ENCODE data around the gene PAGE3. TPM values are rescaled to one million over a fixed set of nuclear protein-coding genes. Genes with fewer than 3 reads are reported as not detected.

PAGE3 gene, protein sequence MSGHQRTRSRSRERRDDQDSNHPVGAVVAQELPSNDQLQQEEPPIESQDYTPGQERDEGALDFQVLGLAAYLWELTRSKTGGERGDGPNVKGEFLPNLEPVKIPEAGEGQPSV
- not detected in 2 replicates for total RNA-seq (2014; rRNA removed; shearing (Covaris generic))

DNA sequence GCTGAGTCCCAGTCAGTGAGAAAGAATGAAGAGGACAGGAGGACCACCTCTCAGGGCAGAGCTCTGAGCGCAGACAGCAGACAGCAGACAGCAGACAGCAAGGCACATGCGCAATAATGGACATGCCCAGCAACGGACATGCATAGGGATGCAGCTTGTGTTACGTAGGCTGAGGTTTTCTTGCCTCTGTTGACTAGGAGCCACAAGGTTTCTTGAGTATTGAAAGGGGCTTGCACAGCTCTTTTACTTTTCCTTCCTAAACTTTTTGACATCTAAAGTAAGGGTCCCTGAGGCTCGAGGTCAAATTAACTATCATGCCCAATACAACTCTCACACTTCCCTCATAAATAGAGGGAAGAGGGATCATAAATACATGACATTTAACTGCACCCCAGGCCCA, at the start of gene PAGE3:
Gene PAGE3, minus strand, starts transcription at position 101 of the 400 bp plus-strand sequence. CDS start 1,013 bp downstream, outside the sequence.
- DNase-seq (ENCODE audit: low spot score) = no peak
- in situ Hi-C loops (cut with HindIII; ENCODE audit: low sequenced_read_pairs) = no loop called here

DNA sequence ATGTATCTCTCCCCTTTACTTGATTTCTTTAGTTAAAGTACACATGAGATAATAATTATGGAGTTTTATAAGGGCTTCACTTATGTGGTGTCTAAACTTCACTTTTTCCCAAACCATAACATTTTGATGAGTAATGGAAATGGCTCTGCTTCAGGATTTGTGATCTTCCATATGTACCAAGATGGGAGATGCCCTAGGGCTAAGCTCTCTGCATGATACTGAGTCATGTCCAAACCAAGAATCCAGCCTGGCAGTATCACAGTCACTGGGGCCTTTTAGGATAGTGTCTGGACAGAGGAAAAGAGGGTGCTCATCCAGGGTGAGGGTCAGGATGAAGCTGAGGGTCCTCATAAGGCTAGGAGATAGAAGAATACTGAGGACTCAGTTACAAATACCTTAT, 47.9 kb upstream of the PAGE3 start:
- in situ Hi-C loops (cut with HindIII; ENCODE audit: low sequenced_read_pairs) = no loop called here
- DNase-seq (ENCODE audit: low spot score) = no peak

DNA sequence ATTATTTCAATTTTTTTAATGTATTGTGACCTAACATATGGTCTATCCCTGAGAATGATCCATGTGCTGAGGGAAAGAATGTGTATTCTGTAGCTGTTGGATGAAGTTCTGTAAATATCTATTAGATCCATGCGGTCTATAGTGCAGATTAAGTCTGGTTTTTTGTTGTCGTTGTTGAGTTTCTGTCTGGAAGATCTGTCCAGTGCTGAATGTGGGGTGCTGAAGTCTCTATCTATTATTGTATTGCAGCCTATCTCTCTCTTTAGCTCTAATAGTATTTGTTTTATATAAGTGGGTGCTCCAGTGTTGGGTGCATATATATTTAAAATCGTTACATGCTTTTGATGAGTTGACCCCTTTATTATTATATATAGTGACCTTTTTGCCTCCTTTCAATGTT, 26.2 kb upstream of the PAGE3 start:
- DNase-seq (ENCODE audit: low spot score) = no peak
- in situ Hi-C loops (cut with HindIII; ENCODE audit: low sequenced_read_pairs) = no loop called here

DNA sequence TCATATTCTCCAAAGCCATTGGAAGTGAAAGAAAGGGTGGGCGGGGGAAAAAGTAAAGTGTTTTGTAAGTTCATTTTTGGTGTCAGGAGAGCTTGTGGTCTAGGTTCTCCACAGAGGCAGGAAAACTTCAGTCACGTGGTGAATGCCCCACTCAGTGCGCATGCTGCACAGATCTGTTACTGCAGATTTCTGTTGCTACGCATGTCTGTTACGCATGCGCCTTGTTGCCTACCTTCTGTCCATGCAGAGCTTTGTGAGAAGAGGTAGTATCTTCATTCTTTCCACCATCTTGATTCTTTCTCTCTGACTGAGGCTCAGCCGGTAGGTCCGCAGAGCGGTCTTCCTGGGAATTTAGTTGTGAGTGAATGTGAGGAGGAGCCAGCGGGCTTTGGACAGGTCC, 15.1 kb upstream of the PAGE3 start:
- DNase-seq (ENCODE audit: low spot score) = no peak
- in situ Hi-C loops (cut with HindIII; ENCODE audit: low sequenced_read_pairs) = no loop called here

DNA sequence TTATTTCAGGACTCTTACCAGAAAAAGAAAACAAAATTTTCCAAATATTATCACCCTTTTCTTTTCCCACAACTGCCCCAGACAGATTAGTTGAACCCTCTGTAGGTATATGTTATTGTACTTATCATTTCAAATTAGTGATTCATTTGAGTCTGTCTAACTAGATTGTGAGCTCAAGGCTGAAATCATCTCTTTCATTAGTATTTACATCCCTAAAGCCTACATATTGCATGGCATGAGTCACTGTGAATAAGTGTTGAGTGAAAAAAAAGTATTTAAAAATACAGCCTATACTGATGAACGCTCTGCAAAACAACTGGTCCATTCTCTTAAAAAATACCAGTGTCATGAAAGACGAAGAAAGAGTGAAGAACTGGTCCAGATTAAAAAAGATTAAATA, 3.9 kb downstream of the PAGE3 start:
- in situ Hi-C loops (cut with HindIII; ENCODE audit: low sequenced_read_pairs) = no loop called here
- no peak for DNase-seq (ENCODE audit: low spot score)

DNA sequence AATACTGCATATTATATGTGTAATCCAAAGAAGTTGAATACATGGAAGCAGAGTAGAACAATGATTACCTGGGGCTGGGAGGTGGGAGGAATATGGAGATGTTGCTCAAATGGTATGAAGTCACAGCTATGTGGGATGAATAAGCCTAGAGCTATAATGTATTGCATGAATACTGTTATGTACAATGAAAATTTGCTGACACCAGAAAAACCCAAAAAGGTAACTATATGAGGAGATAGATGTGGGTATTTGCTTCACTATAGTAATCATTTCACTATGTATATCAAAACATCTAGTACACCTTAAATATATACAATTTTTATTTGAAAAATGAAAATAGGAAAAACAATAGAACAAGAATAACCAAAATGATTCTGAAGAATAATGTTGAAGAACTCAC, 11.2 kb downstream of the PAGE3 start:
- DNase-seq (ENCODE audit: low spot score) = no peak
- in situ Hi-C loops (cut with HindIII; ENCODE audit: low sequenced_read_pairs) = no loop called here

DNA sequence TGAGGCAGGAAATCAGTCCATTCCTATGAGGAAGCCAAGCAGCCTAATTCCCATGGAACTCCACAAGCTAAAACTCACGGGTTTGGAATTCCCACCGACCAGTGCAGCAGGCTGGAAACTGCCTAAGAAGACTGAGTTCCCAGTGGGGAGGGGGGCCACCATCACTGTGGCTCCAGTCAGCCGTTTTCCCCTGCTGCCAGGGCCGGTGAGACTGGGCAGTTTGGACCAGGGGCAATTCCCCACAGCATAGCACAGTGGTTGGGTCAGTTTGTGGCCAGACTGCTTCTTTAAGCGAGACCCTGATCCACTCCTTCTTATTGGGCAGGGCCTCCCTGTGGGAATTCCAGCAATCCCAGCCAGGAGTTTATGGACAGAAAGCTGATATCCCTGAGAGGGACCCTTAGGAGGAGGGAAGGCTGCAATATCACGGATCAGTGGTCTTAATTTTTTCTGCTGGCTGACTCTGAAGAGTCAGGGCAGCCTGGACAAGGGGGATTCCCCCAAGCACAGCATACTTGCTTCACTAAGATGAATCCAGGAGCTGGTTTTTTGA, 23.9 kb downstream of the PAGE3 start:
- DNase-seq (ENCODE audit: low spot score) = no peak
- in situ Hi-C loops (cut with HindIII; ENCODE audit: low sequenced_read_pairs) = no loop called here

DNA sequence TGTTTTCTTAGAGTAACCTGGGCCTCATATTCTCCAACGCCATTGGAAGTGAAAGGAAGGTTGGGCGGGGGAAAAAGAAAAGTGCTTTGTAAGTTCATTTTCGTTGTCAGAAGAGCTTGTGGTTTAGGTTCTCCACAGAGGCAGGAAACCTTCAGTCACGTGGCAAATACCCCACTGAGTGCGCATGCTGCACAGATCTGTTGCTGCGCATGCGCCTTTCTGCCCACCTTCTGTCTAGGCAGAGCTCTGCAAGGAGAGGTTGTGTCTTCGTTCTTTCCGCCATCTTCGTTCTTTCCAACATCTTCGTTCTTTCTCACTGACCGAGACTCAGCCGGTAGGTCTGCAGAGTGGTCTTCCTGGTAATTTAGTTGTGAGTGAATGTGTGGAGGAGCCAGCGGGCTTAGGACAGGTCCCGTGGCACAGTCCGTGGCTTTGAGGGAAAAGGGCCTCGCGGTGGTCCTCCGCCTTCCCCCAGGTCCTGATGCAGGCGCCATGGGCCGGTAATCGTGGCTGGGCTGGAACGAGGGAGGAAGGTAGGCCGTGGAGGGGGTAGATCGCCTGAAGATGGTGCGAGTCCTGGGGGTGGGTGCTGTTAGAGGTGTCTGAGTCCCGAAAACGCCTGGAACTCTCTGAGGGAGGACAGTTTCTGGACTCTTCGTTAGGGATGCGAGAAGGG, 44.5 kb downstream of the PAGE3 start, which contains the start of gene PAGE5:
Gene PAGE5, plus strand, starts transcription at position 228 of the 676 bp plus-strand sequence. CDS start 1,037 bp downstream, outside the sequence.
- in situ Hi-C loops (cut with HindIII; ENCODE audit: low sequenced_read_pairs) = no loop called here
- no peak for DNase-seq (ENCODE audit: low spot score)

DNA sequence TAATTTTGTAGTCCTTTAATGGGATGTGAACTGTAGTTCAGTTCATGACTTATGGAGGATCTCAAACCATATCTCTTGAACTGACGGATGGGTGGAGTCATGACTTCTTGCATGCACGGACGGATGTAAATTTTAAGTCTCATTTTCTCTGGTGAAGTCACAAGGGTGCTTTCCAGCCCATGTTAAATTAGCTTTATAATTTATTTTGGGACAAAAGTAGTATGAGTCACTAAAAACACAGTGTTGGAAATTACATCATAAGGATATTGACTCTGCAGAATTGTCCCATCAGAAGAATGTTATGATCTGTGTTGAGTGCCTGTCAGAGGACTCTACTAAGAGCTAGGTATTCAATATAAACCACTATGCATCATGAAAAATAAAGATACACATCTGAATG, 51.3 kb downstream of the PAGE3 start:
- DNase-seq (ENCODE audit: low spot score) = no peak
- in situ Hi-C loops (cut with HindIII; ENCODE audit: low sequenced_read_pairs) = no loop called here

DNA sequence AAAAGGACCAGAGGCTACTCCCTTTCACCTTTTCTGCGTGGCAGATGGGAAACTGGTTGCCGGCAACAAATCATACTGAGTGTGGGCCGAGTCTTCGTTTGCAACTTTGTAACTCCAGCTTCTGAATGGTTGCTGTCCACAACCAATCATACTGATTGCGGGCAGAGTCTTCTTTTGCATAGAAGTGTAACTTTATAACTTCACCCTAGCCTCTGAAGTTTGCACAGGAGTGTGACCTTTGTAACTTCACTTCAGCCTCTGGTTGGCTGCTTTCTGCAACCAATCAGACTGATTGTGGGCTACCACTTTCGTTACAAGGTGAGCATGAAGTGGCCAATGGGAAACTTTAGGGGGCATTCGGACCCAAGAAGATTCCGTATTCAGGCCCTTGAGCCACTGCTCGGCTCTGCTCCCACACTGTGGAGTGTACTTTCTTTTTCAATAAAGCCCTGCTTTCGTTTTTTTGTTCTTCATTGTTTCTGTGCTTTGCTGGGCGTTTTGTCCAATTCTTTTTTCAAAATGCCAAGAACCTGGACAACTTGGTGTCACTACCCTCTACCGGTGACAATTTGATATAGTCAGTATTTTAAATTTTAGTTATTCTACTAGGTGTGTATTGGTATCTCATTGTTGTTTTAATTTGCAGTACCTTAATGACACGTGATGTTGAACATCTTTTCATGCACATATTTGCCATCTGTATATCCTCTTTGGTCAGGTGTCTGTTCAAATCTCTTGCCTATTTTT, 53.6 kb downstream of the PAGE3 start:
- in situ Hi-C loops (cut with HindIII; ENCODE audit: low sequenced_read_pairs) = no loop called here
- DNase-seq (ENCODE audit: low spot score) = no peak

Other genes starting within 250 kb of the PAGE3 start
- not detected in 2 replicates for gene ALAS2, start 233.9 kb downstream of the PAGE3 start, total RNA-seq (2014; rRNA removed; shearing (Covaris generic))
- gene PAGE2B, start 189.9 kb downstream of the PAGE3 start, total RNA-seq (2014; rRNA removed; shearing (Covaris generic)) = not detected in 2 replicates
- not detected in 2 replicates for gene PAGE2, start 175.9 kb downstream of the PAGE3 start, total RNA-seq (2014; rRNA removed; shearing (Covaris generic))
- gene PAGE5, start 44.6 kb downstream of the PAGE3 start, total RNA-seq (2014; rRNA removed; shearing (Covaris generic)) = not detected in 2 replicates
- gene MAGEH1, start 187.2 kb upstream of the PAGE3 start, total RNA-seq (2014; rRNA removed; shearing (Covaris generic)) = 17.8 and 31.1 TPM in 2 replicates
- 3.3 and 8.1 TPM in 2 replicates for gene USP51, start 224.9 kb upstream of the PAGE3 start, total RNA-seq (2014; rRNA removed; shearing (Covaris generic))